ENCODE results near the gene SYCN. TPM values are rescaled to one million over a fixed set of nuclear protein-coding genes. Genes with fewer than 3 reads are reported as not detected.
"Not testable (repeated sequence)": the region's sequence is repeated elsewhere in the genome, so short reads cannot be mapped to it uniquely, and the experiment has no call there.

The SYCN gene
- total and polyA plus RNA-seq, 12 donors, result 0.55 TPM; not detected in 11

- ATAC-seq (peak in 4 of 8 donors; percentile 39 to 64 (median 49)), DNase-seq (peak in 1 of 2 donors; percentile 16)
- H3K27me3 ChIP-seq, result peaks cover 21 to 75% (median 57%) of the 10 kb centered on the region in 7 donors
Observed at GRCh38 chr19:39246951-39247669, 43.0 kb upstream of the SYCN start.

DNA sequence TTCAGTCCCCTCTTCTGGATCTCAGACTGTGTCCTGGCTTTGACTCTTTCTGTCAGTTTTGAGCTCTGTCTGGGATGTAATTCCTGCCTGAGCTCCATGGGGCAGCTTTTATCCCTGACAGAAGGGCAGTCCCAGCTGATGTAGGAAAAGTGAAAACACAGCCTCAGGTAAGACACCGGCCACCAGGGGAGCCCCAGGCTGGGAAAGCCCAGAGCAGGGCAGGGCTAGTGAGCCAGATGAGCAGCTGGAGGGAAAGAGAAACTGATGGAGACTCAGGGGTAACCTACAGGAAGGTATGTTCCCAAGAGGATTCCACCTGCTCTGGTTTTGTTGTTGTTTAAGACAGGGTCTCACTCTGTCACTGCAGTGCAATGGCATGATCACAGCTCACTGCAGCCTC, 41.1 kb upstream of the SYCN start:
- DNase-seq; H3K4me3 ChIP-seq; intact Hi-C loops (cut with DNase I); H3K27ac ChIP-seq; ATAC-seq; H3K9me3 ChIP-seq; H3K36me3 ChIP-seq: not testable (repeated sequence)
- no CpG with 5 or more reads among the region's 1 CpG for WGBS, 2 donors
- Histone ChIP-seq H3K4me1 (peaks cover 0 to 14% (median 8%) of the 10 kb centered on the region in 9 donors), H3K27me3 (peaks cover 21 to 72% (median 49%) of the 10 kb centered on the region in 7 donors)

More at GRCh38 chr19:39246951-39247669, 43.0 kb upstream of the SYCN start:
- 10 to 15% methylated on average over 42 of the region's 42 CpGs for WGBS, 2 donors
- TF ChIP-seq, protein P1, sequence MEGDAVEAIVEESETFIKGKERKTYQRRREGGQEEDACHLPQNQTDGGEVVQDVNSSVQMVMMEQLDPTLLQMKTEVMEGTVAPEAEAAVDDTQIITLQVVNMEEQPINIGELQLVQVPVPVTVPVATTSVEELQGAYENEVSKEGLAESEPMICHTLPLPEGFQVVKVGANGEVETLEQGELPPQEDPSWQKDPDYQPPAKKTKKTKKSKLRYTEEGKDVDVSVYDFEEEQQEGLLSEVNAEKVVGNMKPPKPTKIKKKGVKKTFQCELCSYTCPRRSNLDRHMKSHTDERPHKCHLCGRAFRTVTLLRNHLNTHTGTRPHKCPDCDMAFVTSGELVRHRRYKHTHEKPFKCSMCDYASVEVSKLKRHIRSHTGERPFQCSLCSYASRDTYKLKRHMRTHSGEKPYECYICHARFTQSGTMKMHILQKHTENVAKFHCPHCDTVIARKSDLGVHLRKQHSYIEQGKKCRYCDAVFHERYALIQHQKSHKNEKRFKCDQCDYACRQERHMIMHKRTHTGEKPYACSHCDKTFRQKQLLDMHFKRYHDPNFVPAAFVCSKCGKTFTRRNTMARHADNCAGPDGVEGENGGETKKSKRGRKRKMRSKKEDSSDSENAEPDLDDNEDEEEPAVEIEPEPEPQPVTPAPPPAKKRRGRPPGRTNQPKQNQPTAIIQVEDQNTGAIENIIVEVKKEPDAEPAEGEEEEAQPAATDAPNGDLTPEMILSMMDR (IDR thresholded peaks at IDR 0.05), result no peak
- Histone ChIP-seq H3K27ac (no peak overlapping the region), H3K4me1 (peaks cover 0 to 14% (median 8%) of the 10 kb centered on the region in 9 donors), H3K4me3 (peak overlapping the region in 1 of 10 donors; percentile 7), H3K36me3 (no peaks in the 10 kb centered on the region), H3K9me3 (no peaks in the 10 kb centered on the region)
- intact Hi-C loops (cut with DNase I), result no loop called here

DNA sequence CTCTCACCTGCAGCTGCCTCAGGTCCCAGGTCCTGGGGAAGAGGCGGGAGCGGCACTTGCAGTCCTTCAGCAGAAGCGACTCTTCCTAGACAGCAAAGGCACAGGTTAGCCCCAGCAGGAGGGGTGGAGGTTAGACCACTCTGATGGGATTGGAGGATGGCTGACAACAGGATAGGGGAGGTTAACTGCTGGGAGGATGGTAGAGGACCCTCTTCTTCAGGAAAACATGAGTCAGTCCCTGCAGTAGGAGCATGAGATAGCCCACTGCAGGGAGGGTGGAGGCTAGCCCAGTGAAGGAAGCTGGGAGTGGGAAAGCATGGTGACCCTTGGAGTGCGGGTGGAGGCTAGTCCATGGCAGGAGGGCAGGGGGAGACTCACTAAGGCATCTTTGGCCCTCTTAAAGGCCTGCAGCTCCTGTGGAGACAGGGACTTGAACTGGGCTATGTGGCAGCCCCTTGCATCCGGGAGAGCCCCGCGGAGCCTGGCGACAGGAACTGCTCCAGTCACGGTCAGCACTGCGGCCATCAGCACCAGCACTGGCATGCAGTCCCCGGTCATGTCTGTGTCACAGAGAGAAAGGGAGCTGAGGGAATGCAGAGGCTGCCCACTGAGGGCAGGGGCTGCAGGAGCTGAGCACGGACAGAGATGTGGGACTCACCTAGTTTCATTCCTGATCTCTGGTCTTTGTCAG, 40.5 kb upstream of the SYCN start, which contains the start of gene IFNL3:
Gene IFNL3, minus strand, starts transcription at position 597 of the 691 bp plus-strand sequence. Its CDS starts 39 bp downstream, at position 558.
- WGBS, 2 donors, result 59 to 81% methylated on average over 11 of the region's 12 CpGs
- H3K4me1 ChIP-seq, result peaks cover 0 to 14% (median 8%) of the 10 kb centered on the region in 9 donors
- H3K9me3 ChIP-seq; H3K36me3 ChIP-seq; H3K27ac ChIP-seq; DNase-seq; intact Hi-C loops (cut with DNase I); ATAC-seq; H3K4me3 ChIP-seq: not testable (repeated sequence)
- peaks cover 21 to 72% (median 49%) of the 10 kb centered on the region in 7 donors for H3K27me3 ChIP-seq

GRCh38 chr19:39243741-39244140, 39.7 kb upstream of the SYCN start:
- H3K27ac ChIP-seq; H3K36me3 ChIP-seq; intact Hi-C loops (cut with DNase I); H3K4me3 ChIP-seq; ATAC-seq; H3K9me3 ChIP-seq; DNase-seq: not testable (repeated sequence)
- H3K27me3 ChIP-seq, result peaks cover 17 to 66% (median 41%) of the 10 kb centered on the region in 7 donors
- H3K4me1 ChIP-seq, result peaks cover 0 to 14% (median 8%) of the 10 kb centered on the region in 9 donors
- 73 to 77% methylated on average over 11 to 13 of the region's 13 CpGs for WGBS, 2 donors

DNA sequence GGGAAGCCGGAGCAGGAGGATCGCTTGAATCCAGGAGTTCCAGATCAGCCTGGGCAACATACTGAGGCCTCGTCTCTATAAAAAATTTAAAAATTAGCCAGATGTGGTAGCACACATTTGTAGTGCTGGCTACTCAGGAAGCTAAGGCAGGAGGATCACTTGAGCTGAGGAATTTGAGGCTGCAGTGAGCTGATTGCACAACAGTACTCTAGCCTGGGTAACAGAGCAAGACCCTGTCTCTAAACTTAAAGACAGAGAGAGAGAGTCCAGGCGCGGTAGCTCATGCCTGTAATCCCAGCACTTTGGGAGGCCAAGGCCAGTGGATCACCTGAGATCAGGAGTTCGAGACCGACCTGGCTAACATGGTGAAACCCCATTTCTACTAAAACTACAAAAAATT, 36.4 kb upstream of the SYCN start:
- no peak for ATAC-seq
- TF ChIP-seq, protein P1 (IDR thresholded peaks at IDR 0.05), result no peak
- 89 to 90% methylated on average over 7 of the region's 7 CpGs for WGBS, 2 donors
- H3K36me3 ChIP-seq, result no peaks in the 10 kb centered on the region
- no peaks in the 10 kb centered on the region for H3K4me1 ChIP-seq
- no peak for DNase-seq
- peaks cover 0 to 66% (median 47%) of the 10 kb centered on the region in 7 donors for H3K27me3 ChIP-seq
- H3K9me3 ChIP-seq, result no peaks in the 10 kb centered on the region
- intact Hi-C loops (cut with DNase I), result no loop called here
- no peak overlapping the region for H3K4me3 ChIP-seq
- no peak overlapping the region for H3K27ac ChIP-seq
